Measurements from ENCODE around the gene TPD52L2.

TPD52L2 gene

GRCh38 chr20:63831993-63832686 is 32.9 kb upstream of the TPD52L2 start:
- TF ChIP-seq CREB5 (CRISPR knock-in tag; IDR thresholded peaks at IDR 0.05; ENCODE audit: low read depth) (no peak), ISL1 (CRISPR knock-in tag; IDR thresholded peaks at IDR 0.05) (no peak), ARNTL (CRISPR knock-in tag; IDR thresholded peaks at IDR 0.05; ENCODE audit: borderline replicate concordance, low read depth) (no peak), CSDC2 (CRISPR knock-in tag; IDR thresholded peaks at IDR 0.05) (no peak), TSHZ2 (CRISPR knock-in tag; IDR thresholded peaks at IDR 0.05) (no peak), CSRNP3 (CRISPR knock-in tag; IDR thresholded peaks at IDR 0.05) (no peak), ZC3H10 (CRISPR knock-in tag; IDR thresholded peaks at IDR 0.05) (no peak), OSR1 (CRISPR knock-in tag; IDR thresholded peaks at IDR 0.05) (no peak), RARB (CRISPR knock-in tag; IDR thresholded peaks at IDR 0.05) (no peak), POU6F1 (CRISPR knock-in tag; IDR thresholded peaks at IDR 0.05; ENCODE audit: borderline replicate concordance, low read depth) (no peak)
- TF ChIP-seq, protein P1, sequence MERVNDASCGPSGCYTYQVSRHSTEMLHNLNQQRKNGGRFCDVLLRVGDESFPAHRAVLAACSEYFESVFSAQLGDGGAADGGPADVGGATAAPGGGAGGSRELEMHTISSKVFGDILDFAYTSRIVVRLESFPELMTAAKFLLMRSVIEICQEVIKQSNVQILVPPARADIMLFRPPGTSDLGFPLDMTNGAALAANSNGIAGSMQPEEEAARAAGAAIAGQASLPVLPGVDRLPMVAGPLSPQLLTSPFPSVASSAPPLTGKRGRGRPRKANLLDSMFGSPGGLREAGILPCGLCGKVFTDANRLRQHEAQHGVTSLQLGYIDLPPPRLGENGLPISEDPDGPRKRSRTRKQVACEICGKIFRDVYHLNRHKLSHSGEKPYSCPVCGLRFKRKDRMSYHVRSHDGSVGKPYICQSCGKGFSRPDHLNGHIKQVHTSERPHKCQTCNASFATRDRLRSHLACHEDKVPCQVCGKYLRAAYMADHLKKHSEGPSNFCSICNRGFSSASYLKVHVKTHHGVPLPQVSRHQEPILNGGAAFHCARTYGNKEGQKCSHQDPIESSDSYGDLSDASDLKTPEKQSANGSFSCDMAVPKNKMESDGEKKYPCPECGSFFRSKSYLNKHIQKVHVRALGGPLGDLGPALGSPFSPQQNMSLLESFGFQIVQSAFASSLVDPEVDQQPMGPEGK (CRISPR knock-in tag; IDR thresholded peaks at IDR 0.05; ENCODE audit: borderline replicate concordance): no peak
- ATAC-seq: no peak

- no peak for TF ChIP-seq ZNF70 (CRISPR knock-in tag; IDR thresholded peaks at IDR 0.05)
- ATAC-seq: no peak
Observed at GRCh38 chr20:63833776-63834490, 31.1 kb upstream of the TPD52L2 start.

GRCh38 chr20:63834491-63834880 is 30.6 kb upstream of the TPD52L2 start:
- no peak for TF ChIP-seq ISL1 (CRISPR knock-in tag; IDR thresholded peaks at IDR 0.05)
- no peak for TF ChIP-seq ARNTL (CRISPR knock-in tag; IDR thresholded peaks at IDR 0.05; ENCODE audit: borderline replicate concordance, low read depth)
- no peak for TF ChIP-seq ZNF565 (CRISPR knock-in tag; conservative IDR thresholded peaks at IDR 0.05; ENCODE audit: low read depth)
- no peak for TF ChIP-seq GLIS3 (CRISPR knock-in tag; IDR thresholded peaks at IDR 0.05)
- TF ChIP-seq BACH2 (CRISPR knock-in tag; IDR thresholded peaks at IDR 0.05; ENCODE audit: borderline replicate concordance): no peak
- peak; percentile 5; the same call in 1 of the 3 replicates for ATAC-seq

- ATAC-seq: peak; percentile 97
- TF ChIP-seq ISL1 (CRISPR knock-in tag; IDR thresholded peaks at IDR 0.05): no peak
- TF ChIP-seq ZFP3 (CRISPR knock-in tag; IDR thresholded peaks at IDR 0.05): no peak
- TF ChIP-seq ZNF8 (CRISPR knock-in tag; IDR thresholded peaks at IDR 0.05): no peak
- no peak for TF ChIP-seq POU6F1 (CRISPR knock-in tag; IDR thresholded peaks at IDR 0.05; ENCODE audit: borderline replicate concordance, low read depth)
- no peak for TF ChIP-seq ESRRG (CRISPR knock-in tag; IDR thresholded peaks at IDR 0.05)
- TF ChIP-seq PPARA (CRISPR knock-in tag; IDR thresholded peaks at IDR 0.05; ENCODE audit: borderline replicate concordance): no peak
- no peak for TF ChIP-seq RARB (CRISPR knock-in tag; IDR thresholded peaks at IDR 0.05)
- no peak for TF ChIP-seq CREB5 (CRISPR knock-in tag; IDR thresholded peaks at IDR 0.05; ENCODE audit: low read depth)
- TF ChIP-seq CSRNP3 (CRISPR knock-in tag; IDR thresholded peaks at IDR 0.05): no peak
Observed at GRCh38 chr20:63835021-63835858, 29.8 kb upstream of the TPD52L2 start.

All from SK-N-SH treated with all-trans-retinoic acid at 6 μM for 48 hours (cell line).